ENCODE measurements around the gene FAM120B.

Gene FAM120B

DNA sequence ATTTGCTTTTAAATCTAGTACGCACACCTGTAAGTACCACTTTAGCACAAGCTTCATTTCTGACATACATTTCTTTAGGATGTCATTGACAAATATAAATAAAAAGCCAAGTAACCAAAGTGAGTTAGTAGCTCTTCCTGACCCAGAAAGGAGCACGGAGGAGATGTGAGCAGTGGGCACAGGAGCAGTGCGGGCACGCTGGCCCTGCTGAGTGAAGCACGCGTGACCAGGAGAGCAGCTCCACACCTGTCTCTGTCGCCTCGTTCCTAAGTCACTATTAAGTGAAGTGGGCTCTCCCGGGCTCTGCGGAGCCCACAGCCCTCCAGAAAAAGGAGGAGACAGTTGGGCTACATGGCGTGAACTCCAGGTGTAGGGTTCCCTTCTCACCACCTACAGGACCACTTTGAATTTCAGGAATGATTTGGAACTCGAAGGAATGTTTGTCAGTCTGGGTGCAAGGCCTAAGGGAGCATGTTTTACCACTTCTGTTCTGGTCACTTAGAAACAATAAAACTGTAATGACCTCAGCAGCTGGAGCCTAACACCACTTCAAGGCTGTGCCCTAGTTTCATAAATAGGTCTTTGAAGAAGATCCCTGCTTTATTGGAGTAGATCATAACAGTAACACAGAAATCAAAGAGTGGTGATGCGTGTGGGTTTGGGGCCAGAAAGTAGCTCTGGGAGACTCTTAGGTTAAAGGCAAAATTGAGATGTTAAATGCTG, 95.9 kb downstream of the FAM120B start:
- H3K36me3 ChIP-seq (ENCODE audit: insufficient read depth, low read length), result peaks cover 33% of the 10 kb centered on the region
- TF ChIP-seq, protein P1, sequence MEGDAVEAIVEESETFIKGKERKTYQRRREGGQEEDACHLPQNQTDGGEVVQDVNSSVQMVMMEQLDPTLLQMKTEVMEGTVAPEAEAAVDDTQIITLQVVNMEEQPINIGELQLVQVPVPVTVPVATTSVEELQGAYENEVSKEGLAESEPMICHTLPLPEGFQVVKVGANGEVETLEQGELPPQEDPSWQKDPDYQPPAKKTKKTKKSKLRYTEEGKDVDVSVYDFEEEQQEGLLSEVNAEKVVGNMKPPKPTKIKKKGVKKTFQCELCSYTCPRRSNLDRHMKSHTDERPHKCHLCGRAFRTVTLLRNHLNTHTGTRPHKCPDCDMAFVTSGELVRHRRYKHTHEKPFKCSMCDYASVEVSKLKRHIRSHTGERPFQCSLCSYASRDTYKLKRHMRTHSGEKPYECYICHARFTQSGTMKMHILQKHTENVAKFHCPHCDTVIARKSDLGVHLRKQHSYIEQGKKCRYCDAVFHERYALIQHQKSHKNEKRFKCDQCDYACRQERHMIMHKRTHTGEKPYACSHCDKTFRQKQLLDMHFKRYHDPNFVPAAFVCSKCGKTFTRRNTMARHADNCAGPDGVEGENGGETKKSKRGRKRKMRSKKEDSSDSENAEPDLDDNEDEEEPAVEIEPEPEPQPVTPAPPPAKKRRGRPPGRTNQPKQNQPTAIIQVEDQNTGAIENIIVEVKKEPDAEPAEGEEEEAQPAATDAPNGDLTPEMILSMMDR (IDR thresholded peaks at IDR 0.05; ENCODE audit: low read length), result no peak
- no peak for TF ChIP-seq EZH2 (IDR thresholded peaks at IDR 0.05; ENCODE audit: borderline replicate concordance, low read length)
- no peak overlapping the region for H3K4me2 ChIP-seq (ENCODE audit: low read length)
- no peak overlapping the region for H2AFZ ChIP-seq (ENCODE audit: low read length)
- H3F3A ChIP-seq (ENCODE audit: insufficient read depth, low read length), result no peaks in the 10 kb centered on the region
- no peaks in the 10 kb centered on the region for H4K20me1 ChIP-seq (ENCODE audit: insufficient read depth, low read length)
- H3K9ac ChIP-seq (ENCODE audit: low read length), result no peak overlapping the region
- no peak overlapping the region for H3K4me3 ChIP-seq (ENCODE audit: low read depth, low read length, poor library complexity, severe bottlenecking)
- no peaks in the 10 kb centered on the region for H3K27me3 ChIP-seq (ENCODE audit: insufficient read depth, low read length)
- no peaks in the 10 kb centered on the region for H3K4me1 ChIP-seq (ENCODE audit: insufficient read depth, low read length, severe bottlenecking)
- no peak overlapping the region for H3K27ac ChIP-seq (ENCODE audit: low read depth, low read length, poor library complexity, severe bottlenecking)
- no peaks in the 10 kb centered on the region for H3K9me2 ChIP-seq (ENCODE audit: low read depth, low read length)
- no peaks in the 10 kb centered on the region for H3K9me3 ChIP-seq (ENCODE audit: low read length)
- H3K79me2 ChIP-seq (ENCODE audit: insufficient read depth, low read length), result no peaks in the 10 kb centered on the region

DNA sequence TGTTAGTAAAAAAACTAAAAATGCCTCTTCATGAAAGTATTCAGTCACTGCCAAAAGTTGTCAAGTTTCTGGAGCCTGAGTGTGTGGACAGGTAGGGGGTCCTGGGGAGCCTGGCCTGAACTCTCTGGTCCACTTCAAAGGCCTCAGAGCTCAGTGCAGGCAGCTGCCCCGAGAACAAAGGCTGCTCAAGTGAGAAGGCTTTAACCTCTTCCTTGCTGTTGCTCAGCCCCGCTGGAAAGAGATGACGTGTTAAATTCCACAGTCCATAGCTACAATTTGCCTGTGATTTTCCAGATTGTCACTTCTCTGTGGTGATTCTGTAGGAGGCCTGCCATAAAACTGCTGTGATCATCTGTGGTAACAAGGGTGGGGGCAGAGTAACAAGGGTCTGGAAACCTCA, 96.9 kb downstream of the FAM120B start:
- H3K27me3 ChIP-seq (ENCODE audit: insufficient read depth, low read length), result no peaks in the 10 kb centered on the region
- H3K27ac ChIP-seq (ENCODE audit: low read depth, low read length, poor library complexity, severe bottlenecking), result no peak overlapping the region
- H3K4me2 ChIP-seq (ENCODE audit: low read length), result no peak overlapping the region
- no peaks in the 10 kb centered on the region for H4K20me1 ChIP-seq (ENCODE audit: insufficient read depth, low read length)
- no peaks in the 10 kb centered on the region for H3K9me3 ChIP-seq (ENCODE audit: low read length)
- H3K9me2 ChIP-seq (ENCODE audit: low read depth, low read length), result no peaks in the 10 kb centered on the region
- H3K36me3 ChIP-seq (ENCODE audit: insufficient read depth, low read length), result peaks cover 30% of the 10 kb centered on the region
- H2AFZ ChIP-seq (ENCODE audit: low read length), result no peak overlapping the region
- no peaks in the 10 kb centered on the region for H3K4me1 ChIP-seq (ENCODE audit: insufficient read depth, low read length, severe bottlenecking)
- H3K9ac ChIP-seq (ENCODE audit: low read length), result no peak overlapping the region
- no peaks in the 10 kb centered on the region for H3F3A ChIP-seq (ENCODE audit: insufficient read depth, low read length)
- H3K79me2 ChIP-seq (ENCODE audit: insufficient read depth, low read length), result no peaks in the 10 kb centered on the region
- no peak overlapping the region for H3K4me3 ChIP-seq (ENCODE audit: low read depth, low read length, poor library complexity, severe bottlenecking)
- TF ChIP-seq, protein P1 (IDR thresholded peaks at IDR 0.05; ENCODE audit: low read length), result no peak
- no peak for TF ChIP-seq EZH2 (IDR thresholded peaks at IDR 0.05; ENCODE audit: borderline replicate concordance, low read length)

- no peaks in the 10 kb centered on the region for H3K4me1 ChIP-seq (ENCODE audit: insufficient read depth, low read length, severe bottlenecking)
- H2AFZ ChIP-seq (ENCODE audit: low read length), result no peak overlapping the region
- H3F3A ChIP-seq (ENCODE audit: insufficient read depth, low read length), result no peaks in the 10 kb centered on the region
- no peak overlapping the region for H3K4me3 ChIP-seq (ENCODE audit: low read depth, low read length, poor library complexity, severe bottlenecking)
- H3K9ac ChIP-seq (ENCODE audit: low read length), result no peak overlapping the region
- no peaks in the 10 kb centered on the region for H3K79me2 ChIP-seq (ENCODE audit: insufficient read depth, low read length)
- no peak overlapping the region for H3K27ac ChIP-seq (ENCODE audit: low read depth, low read length, poor library complexity, severe bottlenecking)
- H4K20me1 ChIP-seq (ENCODE audit: insufficient read depth, low read length), result no peaks in the 10 kb centered on the region
- H3K27me3 ChIP-seq (ENCODE audit: insufficient read depth, low read length), result no peaks in the 10 kb centered on the region
- peaks cover 30% of the 10 kb centered on the region for H3K36me3 ChIP-seq (ENCODE audit: insufficient read depth, low read length)
- no peaks in the 10 kb centered on the region for H3K9me2 ChIP-seq (ENCODE audit: low read depth, low read length)
- H3K9me3 ChIP-seq (ENCODE audit: low read length), result no peaks in the 10 kb centered on the region
- no peak overlapping the region for H3K4me2 ChIP-seq (ENCODE audit: low read length)
- no peak for TF ChIP-seq EZH2 (IDR thresholded peaks at IDR 0.05; ENCODE audit: borderline replicate concordance, low read length)
- TF ChIP-seq, protein P1 (IDR thresholded peaks at IDR 0.05; ENCODE audit: low read length), result no peak
Measured at GRCh38 chr6:170404036-170404435, 97.5 kb downstream of the FAM120B start.
